Kidney capillary endothelial cell (primary cell): Measurements from ENCODE around the gene GPATCH8.
"Not testable (repeated sequence)": the region's sequence is repeated elsewhere in the genome, so short reads cannot be mapped to it uniquely, and the experiment has no call there.

Experiments
- DNase-seq: peaks from one replicate; pipeline ENCODE4 v3.0.0-alpha.2; 2018; ENCODE audit warnings: low spot score

GPATCH8 gene

DNA sequence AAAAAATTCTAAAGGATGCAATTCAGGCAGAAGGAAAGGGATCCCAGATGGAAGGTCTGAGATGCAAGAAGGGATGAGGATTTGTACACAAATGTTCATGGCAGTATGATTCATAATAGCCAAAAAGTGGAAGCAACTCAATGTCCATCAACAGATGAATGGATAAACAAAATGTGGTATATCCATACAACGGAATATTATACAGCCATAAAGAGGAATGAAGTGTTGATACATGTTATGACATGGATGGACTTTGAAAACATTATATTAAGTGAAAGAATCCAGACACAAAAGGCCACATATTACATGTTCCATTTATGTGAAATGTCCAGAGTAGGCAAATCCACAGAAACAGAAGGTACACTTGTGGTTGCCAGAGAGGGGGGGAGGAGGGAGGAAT is 23.9 kb upstream of the GPATCH8 start:
- no peak for DNase-seq

DNA sequence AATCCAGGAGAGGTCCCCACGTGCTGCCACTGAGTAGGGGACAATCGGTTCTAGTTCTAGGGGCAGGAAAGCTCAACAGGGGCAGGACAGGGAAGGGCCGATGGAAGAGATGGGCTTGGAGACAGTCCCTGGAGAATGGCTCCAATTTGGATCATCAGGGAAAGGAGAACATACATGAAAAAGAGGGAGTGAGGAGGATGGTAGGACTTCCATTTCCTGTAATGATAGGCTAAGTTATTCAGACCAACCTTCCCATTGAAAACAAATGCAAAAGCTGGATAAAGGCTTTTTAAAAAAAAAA is 20.4 kb upstream of the GPATCH8 start:
- no peak for DNase-seq

DNA sequence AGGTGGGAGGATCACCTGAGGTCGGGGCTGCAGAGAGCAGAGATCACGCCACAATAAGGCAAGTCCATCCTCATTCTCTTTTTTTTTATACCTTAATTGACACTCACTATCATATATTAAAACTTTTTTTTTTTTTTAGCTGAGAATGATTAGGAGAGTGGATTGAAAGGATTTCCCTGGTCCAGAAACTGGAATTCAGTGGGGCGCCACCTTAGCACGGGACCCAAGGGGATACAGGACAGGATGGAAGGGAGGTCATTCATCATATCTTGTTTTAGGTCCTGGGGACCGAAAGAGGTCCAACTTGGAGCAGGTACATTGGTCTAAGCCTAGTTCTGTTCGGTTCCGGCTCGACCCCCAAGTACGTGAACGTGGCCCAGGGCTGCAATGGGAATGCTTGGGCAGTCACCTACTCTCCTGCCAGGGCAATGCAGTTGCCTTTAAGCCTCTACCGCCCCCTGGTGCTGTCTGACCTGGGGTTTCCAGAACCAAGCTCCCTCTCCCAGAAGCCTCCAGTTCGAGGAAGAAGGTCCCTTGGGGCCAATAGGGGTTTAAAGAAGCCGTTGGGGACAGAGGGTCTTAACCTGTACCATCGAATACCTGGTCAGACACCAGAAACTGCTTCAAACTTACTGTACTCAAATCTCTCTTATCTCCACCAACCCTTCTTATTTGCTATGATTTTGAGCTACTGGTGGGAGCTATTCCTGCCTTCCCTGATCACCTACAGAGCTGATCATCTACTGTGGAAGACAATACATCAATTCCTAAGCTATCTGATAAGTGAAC is 19.9 kb upstream of the GPATCH8 start:
- peak; percentile 38 for DNase-seq

DNA sequence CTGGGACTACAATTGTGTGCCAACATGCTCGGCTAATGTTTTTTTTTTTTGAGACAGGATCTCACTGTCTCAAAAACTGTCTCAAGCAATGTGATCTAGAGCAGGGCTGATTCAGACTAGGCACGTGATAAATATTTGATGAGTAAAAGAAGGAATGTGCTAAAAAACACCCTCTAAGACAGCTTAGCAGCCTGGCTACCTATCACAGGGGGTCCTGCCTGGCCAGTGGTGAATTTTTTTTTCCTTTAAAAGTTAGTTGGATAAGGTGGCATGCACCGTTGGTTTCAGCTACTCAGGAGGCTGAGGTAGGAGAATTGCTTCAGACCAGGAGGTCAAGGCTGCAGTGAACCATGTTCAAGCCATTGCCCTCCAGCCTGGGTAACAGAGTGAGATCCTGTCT is 14.8 kb upstream of the GPATCH8 start:
- DNase-seq = no peak

DNA sequence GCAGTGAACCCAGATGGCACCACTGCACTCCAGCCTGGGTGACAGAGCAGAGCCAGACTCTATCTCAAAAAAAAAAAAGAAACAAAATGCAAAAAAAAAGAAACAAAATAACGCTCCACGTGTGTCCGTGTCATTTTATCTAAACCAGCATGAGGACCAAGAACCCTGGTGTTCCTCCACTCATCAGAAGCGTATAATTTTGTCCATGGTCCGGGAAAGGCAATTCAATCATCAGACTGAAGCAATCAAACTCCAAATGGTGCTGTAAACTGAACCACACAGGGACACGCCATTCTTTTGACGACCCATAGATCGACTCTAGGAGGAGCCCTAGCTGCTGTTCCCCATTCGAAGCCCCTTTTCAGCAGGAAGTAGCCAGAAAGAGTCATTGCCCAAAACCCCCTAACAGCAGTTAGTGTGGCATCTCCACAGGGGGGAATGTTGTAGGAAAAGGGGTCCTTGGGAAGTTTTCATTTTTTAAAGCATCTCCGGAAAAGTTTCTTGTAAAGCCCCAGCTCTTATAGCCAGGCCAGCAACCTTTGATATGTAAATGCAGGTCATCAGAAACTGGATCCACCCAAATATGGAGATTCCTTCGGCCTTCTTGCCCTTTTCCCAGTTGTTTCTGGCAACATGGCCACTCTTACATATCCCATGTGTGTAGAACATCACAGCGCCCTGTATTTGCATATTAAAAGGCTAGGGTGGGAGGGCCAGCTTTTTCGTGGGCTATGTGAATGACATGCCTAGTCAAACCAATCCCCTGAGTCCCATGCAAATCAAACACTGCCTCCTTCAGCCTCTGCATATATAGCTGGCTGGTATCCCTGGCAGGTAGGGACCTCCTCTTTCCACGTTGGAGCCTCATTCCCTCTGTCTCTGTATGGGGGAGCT is 8.3 kb upstream of the GPATCH8 start:
- DNase-seq = not testable (repeated sequence)

DNA sequence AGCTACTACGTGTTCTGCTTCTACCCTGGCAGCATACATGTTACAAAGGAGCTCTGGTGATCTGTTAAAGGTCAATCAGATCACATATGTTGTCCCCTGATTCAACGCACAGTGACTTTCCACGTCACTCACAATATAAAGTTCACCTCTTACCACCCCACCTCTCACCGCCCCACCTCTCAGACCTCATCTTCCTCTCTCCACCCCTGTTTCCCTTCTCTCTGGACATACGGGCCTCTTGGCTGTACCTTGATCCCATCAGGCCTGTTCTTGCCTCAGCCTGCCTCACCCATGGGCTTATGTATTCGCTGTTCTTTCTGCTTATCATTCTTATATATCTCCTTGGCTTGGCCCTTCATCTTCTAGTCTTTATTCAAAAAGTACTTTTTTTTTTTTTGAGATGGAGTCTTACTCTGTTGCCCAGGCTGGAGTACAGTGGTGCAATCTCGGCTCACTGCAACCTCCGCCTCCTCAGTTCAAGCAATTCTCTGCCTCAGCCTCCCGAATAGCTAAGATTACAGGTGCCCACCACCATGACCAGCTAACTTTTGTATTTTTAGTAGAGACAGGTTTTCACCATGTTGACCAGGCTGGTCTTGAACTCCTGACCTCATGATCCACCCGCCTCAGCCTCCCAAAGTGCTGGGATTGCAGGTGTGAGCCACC is 3.9 kb upstream of the GPATCH8 start:
- not testable (repeated sequence) for DNase-seq

DNA sequence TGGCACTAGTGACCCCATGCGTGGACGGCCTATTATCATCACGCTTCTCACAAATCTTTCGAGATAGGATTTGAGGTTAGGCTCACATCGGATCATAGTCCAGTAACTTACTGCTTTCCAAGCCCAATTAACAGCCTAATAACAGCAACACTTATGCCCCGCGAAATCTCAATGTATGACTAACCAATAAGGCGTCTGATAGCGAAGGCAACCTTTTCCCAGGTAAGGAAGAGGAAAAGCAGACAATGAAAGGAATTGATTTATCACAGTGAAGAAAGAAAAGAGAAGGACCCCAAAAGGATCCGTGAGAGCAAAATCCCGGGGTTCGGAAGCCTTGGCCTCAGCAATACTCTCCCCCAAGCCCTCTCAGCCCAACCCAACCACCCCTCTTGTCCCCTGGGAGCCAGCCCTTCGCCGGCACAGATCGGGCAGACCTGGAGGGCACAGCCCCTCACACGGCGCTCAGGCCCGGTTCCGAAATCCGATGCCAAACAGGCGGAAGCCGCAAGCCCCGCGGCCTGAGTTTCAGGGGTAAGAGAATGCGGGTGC is 534 bp downstream of the GPATCH8 start:
- DNase-seq = peak; percentile 10

DNA sequence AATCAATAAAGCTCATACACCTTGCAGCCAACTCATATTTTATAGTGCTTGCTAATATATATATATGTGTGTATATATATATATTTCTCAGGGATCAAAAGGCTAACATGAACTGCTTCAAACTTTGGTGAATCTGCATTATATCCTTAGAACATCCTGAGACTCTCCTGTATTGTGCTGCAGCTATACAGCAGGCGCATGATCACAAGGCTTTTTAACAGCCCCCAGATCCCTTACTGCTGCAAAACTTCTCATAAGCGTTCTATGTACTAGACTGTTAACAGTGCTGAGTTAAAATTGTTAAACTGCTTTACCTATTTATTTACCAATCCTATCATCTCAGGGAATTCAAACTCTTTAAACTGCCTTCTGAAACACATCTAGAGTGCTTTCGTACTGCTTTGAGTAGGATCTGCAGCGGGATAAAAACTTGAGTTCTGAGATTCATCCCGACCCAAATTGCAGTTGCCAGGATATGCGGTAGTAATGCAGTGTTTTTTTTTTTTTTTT is 1.3 kb downstream of the GPATCH8 start:
- peak; percentile 7 for DNase-seq

DNA sequence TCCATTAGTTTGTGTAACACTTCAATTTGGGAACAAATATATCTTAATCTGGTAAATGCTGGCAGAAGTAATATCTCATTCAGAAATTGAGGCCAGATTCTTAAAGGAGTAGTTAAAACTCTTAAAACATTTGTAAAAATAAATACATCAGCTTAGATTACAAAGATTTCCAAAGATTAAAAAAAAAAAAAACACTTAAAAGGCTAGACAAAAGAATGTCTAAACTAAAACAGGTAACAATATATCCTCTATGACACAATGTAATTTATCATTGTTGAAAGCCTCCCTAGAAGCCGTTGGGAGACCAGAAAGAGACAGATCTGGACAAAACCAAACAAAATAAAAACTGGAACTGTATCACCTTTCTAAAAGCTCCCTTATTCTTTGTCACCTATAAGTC is 3.5 kb downstream of the GPATCH8 start:
- DNase-seq = no peak

DNA sequence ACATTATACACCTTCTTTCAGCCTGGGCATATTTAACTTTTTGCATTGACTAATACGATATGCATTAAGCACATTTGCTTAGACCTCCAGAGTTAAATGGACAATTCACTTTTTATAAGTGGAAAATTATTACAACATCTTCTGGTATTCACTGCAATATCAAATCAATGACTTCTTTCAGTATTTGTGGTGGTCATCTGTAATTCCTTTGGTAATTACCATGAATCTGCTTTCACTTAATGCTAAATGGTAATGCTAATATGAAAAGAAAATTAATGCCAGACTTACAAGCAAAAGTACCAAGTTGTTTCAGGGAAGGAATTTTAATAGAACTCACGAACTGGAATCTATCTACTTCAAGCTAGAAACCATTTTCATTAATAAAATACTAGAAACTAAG is 6.4 kb downstream of the GPATCH8 start:
- DNase-seq = no peak

DNA sequence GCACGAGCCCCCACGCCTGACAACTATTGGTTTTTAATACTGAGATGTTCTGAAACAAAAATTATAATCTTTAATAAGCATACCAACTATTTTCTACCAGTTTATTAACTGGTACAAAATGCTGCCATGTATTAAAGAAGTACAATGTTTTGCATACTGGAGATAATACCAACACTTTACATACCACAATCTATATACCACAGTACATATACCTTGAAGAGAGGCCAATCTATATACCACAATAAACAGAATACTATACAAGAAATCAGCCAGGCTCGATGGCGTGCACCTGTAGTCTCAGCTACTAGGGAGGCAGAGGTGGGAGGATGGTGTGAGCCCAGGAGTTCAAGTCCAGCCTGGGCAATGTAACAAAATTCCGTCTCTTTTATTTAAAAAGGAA is 9.9 kb downstream of the GPATCH8 start:
- DNase-seq = no peak

DNA sequence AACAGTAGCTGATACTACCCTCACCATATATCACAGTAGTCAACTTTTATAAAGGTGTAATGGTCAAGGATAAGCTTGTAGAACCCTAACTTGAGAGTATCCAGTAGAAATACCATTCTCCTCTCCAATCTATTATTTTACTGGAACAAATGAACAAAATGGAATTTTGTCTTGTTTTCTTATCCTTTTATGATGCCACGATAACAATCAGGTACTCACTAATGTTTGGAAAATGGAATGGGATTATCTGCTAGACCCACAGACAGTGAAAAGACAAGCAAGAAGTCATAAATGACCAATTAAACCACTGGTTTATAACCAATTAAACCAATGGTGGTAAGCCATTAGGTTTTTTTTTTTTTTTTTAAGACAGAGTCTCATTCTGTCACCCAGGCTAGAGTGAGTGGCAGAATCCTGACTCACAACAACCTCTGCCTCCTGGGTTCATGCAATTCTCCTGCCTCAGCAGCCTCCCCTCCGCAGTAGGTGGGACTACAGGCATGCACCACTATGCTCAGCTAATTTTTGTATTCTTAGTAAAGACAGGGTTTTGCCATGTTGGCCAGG is 10.4 kb downstream of the GPATCH8 start:
- no peak for DNase-seq

DNA sequence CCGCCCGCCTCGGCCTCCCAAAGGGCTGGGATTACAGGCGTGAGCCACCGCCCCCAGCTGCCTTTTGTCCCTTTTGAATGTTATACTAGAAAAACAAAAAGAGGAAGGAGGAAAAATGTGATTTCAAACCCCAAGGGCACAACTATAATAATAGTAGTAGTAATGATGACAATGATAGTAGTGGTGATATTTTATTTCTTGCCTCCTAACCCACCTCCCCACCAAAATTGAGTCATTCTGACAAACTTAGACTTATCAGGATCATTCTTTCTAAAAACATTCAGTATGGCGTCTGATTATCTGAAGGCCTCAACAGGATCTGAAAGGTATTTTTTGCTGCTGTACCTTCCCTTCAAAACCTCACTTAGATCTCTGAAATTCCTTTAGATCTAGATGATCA is 13.6 kb downstream of the GPATCH8 start:
- DNase-seq = no peak

DNA sequence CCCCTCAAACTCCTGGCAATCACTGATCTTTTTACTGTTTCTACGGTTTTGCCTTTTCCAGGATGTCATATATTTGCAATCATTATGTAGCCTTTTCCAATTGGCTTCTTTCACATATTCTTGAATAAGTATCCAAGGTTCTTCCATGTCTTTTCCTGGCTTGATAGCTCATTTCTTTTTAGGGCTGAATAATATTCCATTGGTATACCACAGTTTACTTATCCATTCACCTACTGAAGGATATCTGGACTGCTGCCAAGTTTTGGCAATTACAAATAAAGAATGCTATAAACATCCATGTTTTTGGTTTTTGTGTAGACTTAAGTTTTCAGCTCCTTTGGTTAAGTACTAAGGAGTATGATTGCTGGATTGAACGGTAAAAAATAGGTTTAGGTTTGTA is 16.0 kb downstream of the GPATCH8 start:
- no peak for DNase-seq

DNA sequence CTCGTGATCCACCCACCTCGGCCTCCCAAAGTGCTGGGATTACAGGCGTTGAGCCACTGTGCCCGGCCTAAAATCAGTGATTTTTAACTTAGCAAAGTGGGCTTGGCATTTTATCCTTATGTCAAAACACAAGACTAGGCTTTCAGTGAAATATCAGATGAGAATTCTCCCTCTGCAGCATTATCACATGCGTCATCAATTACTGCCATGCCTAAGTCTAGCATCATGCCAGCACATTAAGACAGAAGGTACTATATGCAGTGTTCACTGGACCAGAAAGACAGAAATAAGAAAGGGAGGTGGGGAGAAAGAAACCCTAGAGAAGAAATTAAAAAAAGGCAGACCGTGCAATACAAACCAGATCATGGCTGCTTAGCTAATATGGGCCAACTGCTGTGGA is 29.8 kb downstream of the GPATCH8 start:
- no peak for DNase-seq

DNA sequence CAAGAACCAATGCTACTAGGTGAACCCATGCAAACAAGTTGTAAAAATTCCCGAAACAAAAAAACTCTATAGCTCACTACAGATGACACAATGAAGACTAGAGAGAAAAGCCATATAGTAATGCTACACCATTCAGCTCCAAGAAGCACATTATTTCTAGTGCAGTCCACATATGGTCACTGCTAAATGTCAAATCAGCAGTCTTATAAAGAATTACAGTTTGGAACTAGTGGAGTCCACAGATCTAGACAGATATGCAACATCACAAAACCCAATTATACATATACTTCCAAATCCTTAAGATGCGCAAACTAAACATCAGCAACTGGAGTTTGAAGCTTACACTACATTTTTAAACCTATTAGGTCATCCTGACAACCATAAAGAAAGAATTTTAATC is 33.5 kb downstream of the GPATCH8 start:
- no peak for DNase-seq

DNA sequence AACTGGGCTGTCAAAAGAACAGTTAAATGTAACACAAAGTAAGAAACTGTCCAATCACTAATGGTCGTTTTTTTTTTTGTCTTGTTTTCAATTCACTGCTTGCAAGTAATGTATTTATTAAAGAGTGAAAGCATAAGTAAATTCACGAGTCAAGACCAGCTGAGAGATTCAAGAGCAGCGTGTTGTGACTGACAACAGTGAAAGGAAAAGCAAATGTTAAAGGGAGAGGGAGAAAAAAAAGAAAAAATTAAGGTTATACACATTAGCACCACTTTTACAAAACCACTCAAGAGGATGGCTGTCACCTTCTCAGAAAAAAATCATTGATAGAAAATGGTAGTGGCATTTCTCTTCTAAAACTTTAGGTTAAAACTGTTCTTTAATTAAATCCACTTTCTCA is 36.1 kb downstream of the GPATCH8 start:
- no peak for DNase-seq

DNA sequence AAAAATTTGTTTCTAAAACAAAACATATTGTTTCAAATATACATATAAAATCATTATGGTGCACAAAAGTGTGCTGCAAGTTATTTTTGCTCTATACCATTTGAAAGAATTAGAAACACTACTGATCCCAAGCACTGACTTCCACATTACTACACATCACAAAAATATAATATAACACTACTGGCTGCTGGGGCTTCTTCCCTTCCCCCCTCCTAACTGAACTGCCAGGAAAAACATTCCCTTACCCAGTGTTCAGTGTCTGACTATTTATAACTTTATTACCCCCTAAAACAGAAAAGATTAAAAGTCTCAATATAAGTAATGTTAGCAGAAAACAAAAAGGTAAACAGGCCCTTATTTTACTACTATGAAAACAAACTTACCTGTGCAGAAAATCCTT is 36.9 kb downstream of the GPATCH8 start:
- no peak for DNase-seq

DNA sequence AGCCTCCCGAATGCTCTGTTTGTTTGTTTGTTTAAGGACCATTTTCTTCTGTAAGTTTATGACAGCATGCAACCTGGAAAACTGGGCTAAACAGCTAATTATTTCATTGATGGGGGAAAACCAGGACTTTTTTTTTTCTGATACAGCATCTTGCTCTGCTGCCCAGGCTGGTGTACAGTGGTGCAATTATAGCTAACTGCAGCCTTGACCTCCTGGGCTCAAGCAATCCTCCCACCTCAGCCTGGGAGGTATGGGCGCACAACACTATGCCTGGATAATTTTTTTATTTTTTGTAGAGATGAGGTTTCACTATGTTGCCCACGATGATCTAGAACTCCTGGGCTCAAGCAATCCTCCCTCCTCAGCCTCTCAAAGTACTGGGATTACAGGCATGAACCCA is 37.3 kb downstream of the GPATCH8 start:
- DNase-seq = no peak

DNA sequence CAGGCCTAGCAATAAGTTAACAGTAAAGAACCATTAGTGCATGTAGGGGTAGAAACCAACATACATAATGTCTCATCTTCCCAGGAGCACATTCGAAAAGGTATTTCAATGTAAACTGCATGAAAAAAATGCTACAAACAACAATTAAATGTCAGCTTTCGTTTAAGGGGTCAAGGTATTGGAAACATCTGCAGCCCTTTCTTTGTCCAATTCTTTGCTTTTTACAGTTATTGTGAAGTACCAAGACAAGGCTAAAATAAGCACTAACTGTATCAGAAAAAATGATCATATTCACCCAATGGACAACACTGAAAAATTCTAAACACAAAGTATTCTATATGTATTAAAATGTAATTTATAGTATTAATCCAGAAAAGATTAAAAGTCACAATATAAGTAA is 37.9 kb downstream of the GPATCH8 start:
- no peak for DNase-seq

DNA sequence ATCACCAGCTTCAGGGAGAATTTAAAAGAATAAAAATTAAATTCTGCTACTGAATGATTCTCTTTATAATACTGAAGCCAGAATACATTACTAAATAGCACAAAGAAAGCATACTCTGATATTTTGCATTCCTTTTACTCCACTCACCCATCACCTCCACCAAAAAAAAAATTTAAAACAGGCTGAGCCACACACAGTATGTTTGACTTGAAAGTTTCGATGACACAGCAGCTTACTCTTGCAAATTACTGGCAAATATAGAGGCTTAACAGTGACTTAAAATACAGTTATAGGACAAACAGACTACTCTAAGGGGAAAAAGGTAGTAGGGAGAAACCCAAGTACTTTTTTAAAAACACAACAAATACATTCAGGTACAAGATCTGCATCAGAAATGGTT is 39.2 kb downstream of the GPATCH8 start:
- no peak for DNase-seq

DNA sequence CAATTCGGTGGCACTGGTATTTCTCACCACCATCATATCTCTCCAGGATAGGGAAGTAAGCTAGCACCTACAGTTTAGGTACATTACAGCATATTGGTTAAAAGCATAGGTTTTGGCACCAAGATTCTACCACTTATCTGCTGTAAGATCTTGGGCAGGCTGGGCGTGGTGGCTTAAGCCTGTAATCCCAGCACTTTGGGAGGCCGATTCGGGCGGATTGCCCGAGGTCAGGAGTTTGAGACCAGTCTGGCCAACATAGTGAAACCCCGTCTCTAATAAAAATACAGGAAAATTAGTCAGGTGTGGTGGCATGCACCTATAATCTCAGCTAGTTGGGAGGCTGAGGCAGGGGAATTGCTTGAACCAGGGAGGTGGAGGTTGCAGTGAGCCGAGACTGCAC is 51.4 kb downstream of the GPATCH8 start:
- DNase-seq = no peak
